ENCODE results near the gene ARRDC1. TPM values are rescaled to one million over a fixed set of nuclear protein-coding genes. Genes with fewer than 3 reads are reported as not detected.

The ARRDC1 gene
- total RNA-seq, 1 donor = 15.0 TPM

DNA sequence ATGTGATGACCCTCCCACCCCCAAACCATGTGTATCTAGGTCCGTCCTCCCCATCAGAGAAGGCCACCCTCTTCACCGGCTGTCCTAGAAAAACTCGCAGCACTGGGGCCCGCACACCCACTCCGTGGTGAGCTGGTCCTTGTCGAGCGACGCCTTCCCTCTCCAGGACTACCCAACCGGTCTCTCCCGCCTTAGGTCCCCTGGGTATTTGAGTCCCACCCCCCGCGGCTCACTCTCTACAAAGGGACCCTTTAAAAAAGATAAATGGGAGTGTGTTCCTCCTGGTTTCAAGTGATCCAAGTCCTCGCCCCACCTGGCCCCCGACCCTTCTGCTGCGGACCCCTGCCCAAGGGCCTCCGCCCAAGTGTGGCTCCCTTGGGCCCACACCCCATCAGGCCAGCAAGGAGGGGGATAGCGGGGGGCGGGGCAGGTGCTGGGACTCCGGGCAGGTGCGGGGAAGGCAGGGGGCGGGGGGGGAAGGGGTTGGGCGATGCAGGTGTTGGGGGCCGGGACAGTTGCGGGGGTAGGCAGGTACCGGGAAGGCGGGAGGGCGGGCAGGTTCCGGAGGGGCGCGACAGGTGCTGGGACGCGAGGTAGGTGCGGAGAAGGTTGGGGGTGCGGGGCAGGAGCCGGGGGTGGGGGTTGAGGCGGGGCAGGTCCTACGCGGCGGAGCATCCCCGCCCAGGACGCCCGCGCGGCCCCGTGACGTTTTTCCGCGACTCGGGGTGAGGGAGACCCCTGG, 970 bp upstream of the ARRDC1 start:
- no peak for DNase-seq (ENCODE audit: low read depth)
- peak overlapping the region; percentile 69 for H3K4me3 ChIP-seq (ENCODE audit: low read depth, low read length)
- TF ChIP-seq, protein P1, sequence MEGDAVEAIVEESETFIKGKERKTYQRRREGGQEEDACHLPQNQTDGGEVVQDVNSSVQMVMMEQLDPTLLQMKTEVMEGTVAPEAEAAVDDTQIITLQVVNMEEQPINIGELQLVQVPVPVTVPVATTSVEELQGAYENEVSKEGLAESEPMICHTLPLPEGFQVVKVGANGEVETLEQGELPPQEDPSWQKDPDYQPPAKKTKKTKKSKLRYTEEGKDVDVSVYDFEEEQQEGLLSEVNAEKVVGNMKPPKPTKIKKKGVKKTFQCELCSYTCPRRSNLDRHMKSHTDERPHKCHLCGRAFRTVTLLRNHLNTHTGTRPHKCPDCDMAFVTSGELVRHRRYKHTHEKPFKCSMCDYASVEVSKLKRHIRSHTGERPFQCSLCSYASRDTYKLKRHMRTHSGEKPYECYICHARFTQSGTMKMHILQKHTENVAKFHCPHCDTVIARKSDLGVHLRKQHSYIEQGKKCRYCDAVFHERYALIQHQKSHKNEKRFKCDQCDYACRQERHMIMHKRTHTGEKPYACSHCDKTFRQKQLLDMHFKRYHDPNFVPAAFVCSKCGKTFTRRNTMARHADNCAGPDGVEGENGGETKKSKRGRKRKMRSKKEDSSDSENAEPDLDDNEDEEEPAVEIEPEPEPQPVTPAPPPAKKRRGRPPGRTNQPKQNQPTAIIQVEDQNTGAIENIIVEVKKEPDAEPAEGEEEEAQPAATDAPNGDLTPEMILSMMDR (IDR thresholded peaks at IDR 0.05; ENCODE audit: insufficient read depth, low read length) = no peak

DNA sequence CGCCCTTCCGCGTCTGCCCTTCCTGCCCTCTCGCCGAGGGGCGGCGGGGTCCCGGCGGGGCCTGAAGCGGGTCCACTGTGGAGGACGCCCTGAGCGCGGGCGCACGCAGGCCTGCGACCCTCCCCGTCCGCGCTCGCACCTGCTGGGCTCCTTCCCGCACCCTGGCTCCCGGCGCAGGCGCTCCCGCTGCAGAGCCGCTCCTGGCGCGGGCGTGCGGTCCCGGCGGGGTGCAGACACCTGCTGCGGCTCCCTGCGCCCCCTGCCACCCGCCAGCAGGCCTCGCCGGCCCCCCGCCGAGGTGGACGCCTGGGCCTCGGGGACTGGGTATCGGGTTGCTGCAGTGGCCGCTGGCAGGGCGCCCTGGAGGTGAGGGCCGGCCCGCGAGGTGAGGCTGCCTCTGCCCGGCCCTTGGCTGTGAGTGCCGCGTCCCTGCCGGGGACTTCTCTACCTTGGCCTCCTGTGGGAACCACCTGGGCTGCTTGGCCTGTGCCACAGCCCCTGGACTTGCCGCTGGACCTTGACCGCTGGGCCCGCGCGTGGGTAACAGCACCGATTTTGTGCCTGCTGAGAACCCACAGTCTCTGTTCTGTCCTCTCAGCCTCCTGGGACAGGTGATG, 627 bp downstream of the ARRDC1 start:
- H3K4me3 ChIP-seq (ENCODE audit: low read depth, low read length) = peak overlapping the region; percentile 75
- DNase-seq (ENCODE audit: low read depth) = no peak
- TF ChIP-seq, protein P1 (IDR thresholded peaks at IDR 0.05; ENCODE audit: insufficient read depth, low read length) = no peak

DNA sequence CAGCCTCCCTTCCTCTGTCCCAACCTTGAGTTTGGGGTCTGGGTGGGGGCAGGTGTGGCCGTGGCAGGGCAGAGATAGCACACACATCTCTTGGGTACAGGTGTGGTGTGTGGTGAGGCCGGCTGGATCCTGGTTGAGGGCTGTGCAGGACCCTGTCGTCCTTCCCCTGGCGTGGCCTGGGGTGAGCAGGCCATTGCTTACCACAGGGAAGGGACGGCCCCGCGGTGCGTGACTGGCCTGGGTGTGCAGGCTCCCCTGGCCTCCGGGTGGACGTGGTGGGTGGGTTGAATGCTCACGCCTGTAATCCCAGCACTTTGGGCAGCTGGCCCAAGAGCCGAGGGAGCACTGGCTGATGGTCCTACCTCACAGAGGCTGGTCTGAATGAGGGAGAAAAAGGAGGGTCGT, 1.2 kb downstream of the ARRDC1 start:
- no peak for DNase-seq (ENCODE audit: low read depth)
- peak overlapping the region; percentile 75 for H3K4me3 ChIP-seq (ENCODE audit: low read depth, low read length)
- TF ChIP-seq, protein P1 (IDR thresholded peaks at IDR 0.05; ENCODE audit: insufficient read depth, low read length) = no peak

DNA sequence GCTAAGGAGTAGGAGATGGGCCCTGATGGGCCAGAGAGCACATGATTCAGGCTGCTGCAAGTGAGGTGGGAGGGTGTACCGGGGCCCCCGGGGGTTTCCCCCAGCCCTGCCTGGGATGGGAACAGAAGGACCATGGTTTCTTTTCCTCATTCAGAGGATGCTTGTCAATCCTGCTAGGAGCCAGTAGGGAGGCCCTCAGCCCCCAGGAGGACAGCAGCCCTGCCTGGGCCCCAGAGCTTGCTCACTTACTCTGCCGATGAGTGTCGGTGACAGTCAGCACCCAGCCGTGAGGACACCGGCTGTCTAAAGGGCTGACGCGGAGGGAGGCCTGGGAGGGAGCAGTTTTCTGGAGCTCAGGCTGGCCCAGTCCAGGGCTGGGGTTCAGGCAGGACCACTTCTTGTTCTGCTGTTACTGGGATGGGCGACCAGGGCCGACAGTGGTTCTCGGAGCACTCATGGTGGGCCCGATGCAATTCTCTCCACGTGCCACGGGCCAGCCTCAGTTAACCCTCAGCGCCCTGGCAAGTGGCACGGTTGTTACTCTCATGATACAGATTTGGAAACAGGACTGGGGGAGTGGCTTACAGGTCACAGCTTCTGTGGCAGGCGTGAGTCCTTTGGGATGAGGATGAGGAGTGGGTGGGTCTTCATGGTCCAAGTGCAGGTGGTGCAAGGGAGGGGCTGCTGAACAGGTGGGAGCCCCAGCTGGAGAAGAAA, 1.8 kb downstream of the ARRDC1 start:
- DNase-seq (ENCODE audit: low read depth) = no peak
- TF ChIP-seq, protein P1 (IDR thresholded peaks at IDR 0.05; ENCODE audit: insufficient read depth, low read length) = no peak
- H3K4me3 ChIP-seq (ENCODE audit: low read depth, low read length) = peak overlapping the region; percentile 75

DNA sequence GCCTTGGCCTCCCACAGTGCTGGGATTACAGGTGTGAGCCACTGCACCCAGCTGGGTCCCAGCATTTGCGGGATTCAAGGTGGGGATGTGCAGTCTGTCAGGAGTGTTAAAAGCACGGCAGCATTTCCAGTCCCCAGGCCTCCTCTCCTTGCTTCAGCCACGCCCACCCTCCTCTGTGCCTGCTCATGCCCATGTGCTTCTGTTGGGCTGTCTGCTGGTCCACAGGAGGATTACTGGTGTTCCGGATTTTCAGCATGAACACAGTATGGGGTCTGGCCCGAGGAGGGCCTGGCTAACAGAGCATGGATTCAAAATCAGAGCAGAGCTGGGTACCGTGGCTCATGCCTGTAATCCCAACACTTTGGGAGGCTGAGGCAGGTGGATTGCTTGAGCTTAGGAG, 5.5 kb downstream of the ARRDC1 start:
- TF ChIP-seq, protein P1 (IDR thresholded peaks at IDR 0.05; ENCODE audit: insufficient read depth, low read length) = no peak
- no peak overlapping the region for H3K4me3 ChIP-seq (ENCODE audit: low read depth, low read length)
- no peak for DNase-seq (ENCODE audit: low read depth)

DNA sequence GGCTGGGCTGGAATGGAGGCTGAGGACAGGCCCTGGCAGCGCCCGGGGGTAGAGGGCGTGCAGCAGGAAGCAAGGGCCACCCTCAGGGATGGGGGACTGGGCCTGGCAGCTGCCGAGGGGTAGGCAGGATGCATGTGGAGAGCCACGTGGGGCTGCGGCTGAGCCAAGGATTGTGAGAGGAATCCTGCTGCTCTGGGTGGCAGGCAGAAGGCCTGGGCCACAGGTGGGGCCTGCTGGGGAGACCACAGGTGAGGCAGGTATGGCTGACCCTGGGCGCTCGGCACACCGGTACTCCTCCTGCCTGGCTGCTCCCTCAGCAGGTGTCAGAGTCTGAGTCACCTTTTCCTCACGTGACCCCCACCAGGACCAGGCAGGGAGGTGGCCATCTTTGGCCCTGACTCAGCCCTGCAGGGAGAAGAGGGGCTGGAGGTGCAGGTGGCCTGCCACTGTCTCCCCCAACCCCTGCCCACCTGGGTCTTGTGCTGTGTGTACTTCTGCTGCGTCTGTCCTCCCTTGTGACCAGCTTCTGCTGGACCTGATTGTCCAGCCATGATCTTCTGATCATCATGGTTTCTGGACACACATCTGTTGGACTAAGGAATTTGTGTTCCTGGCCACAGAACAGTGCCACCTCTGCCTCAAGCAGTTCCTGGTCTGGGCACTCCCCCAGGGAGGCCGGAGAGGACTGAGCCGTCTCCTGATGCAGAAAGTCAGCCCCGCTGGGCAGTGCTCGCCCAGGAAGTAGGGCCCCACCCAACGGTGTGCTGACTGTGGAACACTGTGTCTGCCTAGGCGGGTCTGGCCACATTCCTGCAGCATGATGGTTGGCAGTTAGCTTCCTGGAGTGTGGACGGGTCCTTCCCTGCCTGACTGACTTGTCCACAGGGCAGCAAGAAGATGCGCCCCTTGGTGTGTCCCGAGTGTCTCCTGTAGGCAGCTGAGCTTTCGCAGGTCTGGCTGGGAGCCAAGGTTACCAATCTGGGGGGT, 6.4 kb downstream of the ARRDC1 start:
- TF ChIP-seq, protein P1 (IDR thresholded peaks at IDR 0.05; ENCODE audit: insufficient read depth, low read length) = no peak
- DNase-seq (ENCODE audit: low read depth) = peak; percentile 76
- H3K4me3 ChIP-seq (ENCODE audit: low read depth, low read length) = no peak overlapping the region

Data from fibroblast of the aortic adventitia (primary cell).